Hematopoietic multipotent progenitor cell (in vitro differentiated cells): ENCODE data around the gene SELPLG. TPM values are rescaled to one million over a fixed set of nuclear protein-coding genes. Genes with fewer than 3 reads are reported as not detected.
"Not testable (repeated sequence)": the region's sequence is repeated elsewhere in the genome, so short reads cannot be mapped to it uniquely, and the experiment has no call there.

Experiments used
- DNase-seq, 3 donors: peaks; one replicate each; pipeline ENCODE4 v3.0.0-alpha.2; 2011 to 2015; ENCODE audit warnings: low read depth in 2 of 3, low spot score in 2 of 3
- small RNA-seq: library from RNA; depleted of rRNA; stranded (forward); fragments of <200 nt; gene quantifications from one replicate; pipeline ENCODE3, GENCODE V24; 2012
- total RNA-seq: library from RNA; depleted of rRNA; stranded (reverse); fragments of >200 nt; gene quantifications from one replicate; pipeline ENCODE4 v1.2.3, GENCODE V29; 2012

SELPLG gene
- total RNA-seq, 1 donor, result 103 TPM

- no peak for DNase-seq
These were observed 56.2 kb downstream of the SELPLG start for GRCh38 chr12:108577458-108577857.

- no peak for DNase-seq
These were observed 56.9 kb downstream of the SELPLG start for GRCh38 chr12:108576660-108577234.

GRCh38 chr12:108575199-108575912 is 58.3 kb downstream of the SELPLG start:
- no peak for DNase-seq

- DNase-seq, result not testable (repeated sequence)
These were observed 59.4 kb downstream of the SELPLG start for GRCh38 chr12:108574276-108574675.

GRCh38 chr12:108573317-108573716 is 60.4 kb downstream of the SELPLG start:
- DNase-seq, result no peak

- no peak for DNase-seq
These were observed 61.4 kb downstream of the SELPLG start for GRCh38 chr12:108572166-108572790.

Small RNA genes lying within 50 kb of the gene (small RNA-seq; reads per million reads assigned to genes)
- not detected for gene RNU7-169P

Other genes starting within 250 kb of the SELPLG start
- 6.5 TPM for gene FICD, start 118.6 kb downstream of the SELPLG start, total RNA-seq
- gene SART3, start 72.7 kb downstream of the SELPLG start, total RNA-seq, result 51.7 TPM
- gene ISCU, start 71.3 kb downstream of the SELPLG start, total RNA-seq, result 42.0 TPM
- under 0.01 TPM for gene TMEM119, start 35.8 kb downstream of the SELPLG start, total RNA-seq
- gene CORO1C, start 97.6 kb upstream of the SELPLG start, total RNA-seq, result 99.1 TPM
- 10.8 TPM for gene SSH1, start 223.7 kb upstream of the SELPLG start, total RNA-seq
- gene DAO, start 246.2 kb upstream of the SELPLG start, total RNA-seq, result not detected